ENCODE data around the gene HCN4. TPM values are rescaled to one million over a fixed set of nuclear protein-coding genes. Genes with fewer than 3 reads are reported as not detected.

HCN4 gene
- polyA plus RNA-seq, 4 donors: 0.13 to 0.45 (median 0.27) TPM

DNA sequence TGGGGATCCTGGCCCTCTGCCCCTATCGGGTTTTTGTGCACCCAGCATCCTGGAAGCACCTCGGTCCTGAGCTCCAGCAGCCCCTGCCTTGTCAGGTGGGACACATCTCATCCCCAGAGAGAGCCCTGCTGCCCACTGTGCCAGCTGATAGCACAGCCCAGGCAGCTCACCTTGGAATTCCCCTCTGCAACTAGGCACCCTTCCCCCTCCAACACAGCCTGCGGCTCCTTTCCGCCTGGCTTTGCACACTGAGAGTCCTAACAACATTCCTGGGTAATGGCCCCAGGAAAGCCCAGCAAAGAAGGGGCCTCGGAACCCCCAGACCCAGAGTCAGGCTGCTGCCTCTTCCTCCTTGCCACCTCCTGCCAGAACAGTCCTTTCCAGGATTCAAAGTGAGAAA is 5.9 kb downstream of the HCN4 start:
- H3K27me3 ChIP-seq (ENCODE audit: control insufficient read depth in 3 of 3, insufficient read depth in 3 of 3, low read length in 3 of 3): peaks cover 4 to 37% (median 22%) of the 10 kb centered on the region in 3 donors
- no peaks in the 10 kb centered on the region for H3K9me3 ChIP-seq (ENCODE audit: control insufficient read depth in 2 of 2, insufficient read depth in 1 of 2, low read depth in 1 of 2, low read length in 1 of 2)
- WGBS, 3 donors: 71 to 84% (median 80%) methylated on average over 5 of the region's 5 CpGs
- H3K4me1 ChIP-seq (ENCODE audit: control insufficient read depth in 3 of 3, insufficient read depth in 2 of 3, low read depth in 1 of 3, low read length in 2 of 3): peaks cover 0 to 17% (median 3%) of the 10 kb centered on the region in 3 donors
- no peak overlapping the region for H3K27ac ChIP-seq (ENCODE audit: low read depth in 1 of 3, low read length in 2 of 3)
- FAIRE-seq: no peak
- DNase-seq: no peak
- no peak overlapping the region for H3K4me3 ChIP-seq (ENCODE audit: low read depth in 1 of 3, low read length in 3 of 3)
- no peaks in the 10 kb centered on the region for H3K36me3 ChIP-seq (ENCODE audit: control insufficient read depth in 3 of 3, insufficient read depth in 2 of 3, low read depth in 1 of 3, low read length in 3 of 3)

GRCh38 chr15:73361337-73361736 is 7.4 kb downstream of the HCN4 start:
- H3K27me3 ChIP-seq (ENCODE audit: control insufficient read depth in 3 of 3, insufficient read depth in 3 of 3, low read length in 3 of 3): peaks cover 0 to 25% (median 13%) of the 10 kb centered on the region in 3 donors
- 69 to 91% (median 70%) methylated on average over 7 of the region's 7 CpGs for WGBS, 3 donors
- FAIRE-seq: no peak

GRCh38 chr15:73359651-73360050 is 9.1 kb downstream of the HCN4 start:
- Histone ChIP-seq H3K27me3 (ENCODE audit: control insufficient read depth in 3 of 3, insufficient read depth in 3 of 3, low read length in 3 of 3) (peaks cover 0 to 9% (median 1%) of the 10 kb centered on the region in 3 donors), H3K4me1 (ENCODE audit: control insufficient read depth in 3 of 3, insufficient read depth in 2 of 3, low read depth in 1 of 3, low read length in 2 of 3) (peaks cover 0 to 21% (median 3%) of the 10 kb centered on the region in 3 donors), H3K27ac (ENCODE audit: low read depth in 1 of 3, low read length in 2 of 3) (no peak overlapping the region), H3K9me3 (ENCODE audit: control insufficient read depth in 2 of 2, insufficient read depth in 1 of 2, low read depth in 1 of 2, low read length in 1 of 2) (no peaks in the 10 kb centered on the region), H3K36me3 (ENCODE audit: control insufficient read depth in 3 of 3, insufficient read depth in 2 of 3, low read depth in 1 of 3, low read length in 3 of 3) (no peaks in the 10 kb centered on the region), H3K4me3 (ENCODE audit: low read depth in 1 of 3, low read length in 3 of 3) (no peak overlapping the region)
- 68 to 87% (median 79%) methylated on average over 5 of the region's 5 CpGs for WGBS, 3 donors
- no peak for DNase-seq
- no peak for FAIRE-seq

More at GRCh38 chr15:73361337-73361736, 7.4 kb downstream of the HCN4 start:
- H3K4me1 ChIP-seq (ENCODE audit: control insufficient read depth in 3 of 3, insufficient read depth in 2 of 3, low read depth in 1 of 3, low read length in 2 of 3): peaks cover 0 to 21% (median 3%) of the 10 kb centered on the region in 3 donors
- H3K9me3 ChIP-seq (ENCODE audit: control insufficient read depth in 2 of 2, insufficient read depth in 1 of 2, low read depth in 1 of 2, low read length in 1 of 2): no peaks in the 10 kb centered on the region
- no peak overlapping the region for H3K27ac ChIP-seq (ENCODE audit: low read depth in 1 of 3, low read length in 2 of 3)
- DNase-seq: no peak
- H3K36me3 ChIP-seq (ENCODE audit: control insufficient read depth in 3 of 3, insufficient read depth in 2 of 3, low read depth in 1 of 3, low read length in 3 of 3): no peaks in the 10 kb centered on the region
- H3K4me3 ChIP-seq (ENCODE audit: low read depth in 1 of 3, low read length in 3 of 3): no peak overlapping the region

DNA sequence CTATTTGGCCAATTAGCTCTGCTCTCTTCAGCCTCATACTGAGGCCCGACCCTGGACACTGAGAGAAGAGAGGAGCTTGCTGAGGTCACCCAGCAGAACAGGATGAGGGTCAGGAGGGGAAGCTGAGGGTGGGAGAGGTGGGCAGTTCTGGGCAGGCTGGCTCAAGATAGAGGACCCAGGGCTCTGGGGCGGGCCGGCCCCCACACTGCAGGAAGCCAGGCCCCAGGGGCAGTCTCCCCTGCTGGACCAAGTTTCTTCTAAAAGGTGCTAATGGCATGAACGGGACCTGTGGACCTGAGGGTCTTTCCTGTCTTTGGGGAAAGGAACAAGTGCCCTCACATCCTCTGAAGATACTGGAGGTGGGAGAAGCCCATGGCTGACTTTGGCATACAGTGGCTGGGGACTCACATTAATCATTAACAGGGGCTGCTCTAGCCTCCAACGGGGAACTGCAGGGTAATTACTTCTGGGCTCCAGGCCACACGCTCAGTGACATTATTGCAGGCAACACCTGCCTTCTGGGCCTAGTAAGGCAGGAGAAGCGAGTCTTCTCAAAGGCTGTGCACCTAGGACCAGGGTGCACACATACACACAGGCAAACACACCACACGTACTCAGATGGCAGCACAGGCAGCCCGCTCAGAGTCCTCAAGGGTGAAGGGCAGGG is 10.6 kb downstream of the HCN4 start:
- WGBS, 3 donors: 32 to 50% (median 39%) methylated on average over 9 of the region's 9 CpGs
- FAIRE-seq (no peak), DNase-seq (peak; percentile 90 to 91)
- Histone ChIP-seq H3K27me3 (ENCODE audit: control insufficient read depth in 3 of 3, insufficient read depth in 3 of 3, low read length in 3 of 3) (peaks cover 0 to 4% (median 3%) of the 10 kb centered on the region in 3 donors), H3K36me3 (ENCODE audit: control insufficient read depth in 3 of 3, insufficient read depth in 2 of 3, low read depth in 1 of 3, low read length in 3 of 3) (no peaks in the 10 kb centered on the region), H3K4me3 (ENCODE audit: low read depth in 1 of 3, low read length in 3 of 3) (no peak overlapping the region), H3K9me3 (ENCODE audit: control insufficient read depth in 2 of 2, insufficient read depth in 1 of 2, low read depth in 1 of 2, low read length in 1 of 2) (no peaks in the 10 kb centered on the region), H3K27ac (ENCODE audit: low read depth in 1 of 3, low read length in 2 of 3) (peak overlapping the region in 1 of 3 donors; percentile 64), H3K4me1 (ENCODE audit: control insufficient read depth in 3 of 3, insufficient read depth in 2 of 3, low read depth in 1 of 3, low read length in 2 of 3) (peaks cover 0 to 21% (median 3%) of the 10 kb centered on the region in 3 donors)

DNA sequence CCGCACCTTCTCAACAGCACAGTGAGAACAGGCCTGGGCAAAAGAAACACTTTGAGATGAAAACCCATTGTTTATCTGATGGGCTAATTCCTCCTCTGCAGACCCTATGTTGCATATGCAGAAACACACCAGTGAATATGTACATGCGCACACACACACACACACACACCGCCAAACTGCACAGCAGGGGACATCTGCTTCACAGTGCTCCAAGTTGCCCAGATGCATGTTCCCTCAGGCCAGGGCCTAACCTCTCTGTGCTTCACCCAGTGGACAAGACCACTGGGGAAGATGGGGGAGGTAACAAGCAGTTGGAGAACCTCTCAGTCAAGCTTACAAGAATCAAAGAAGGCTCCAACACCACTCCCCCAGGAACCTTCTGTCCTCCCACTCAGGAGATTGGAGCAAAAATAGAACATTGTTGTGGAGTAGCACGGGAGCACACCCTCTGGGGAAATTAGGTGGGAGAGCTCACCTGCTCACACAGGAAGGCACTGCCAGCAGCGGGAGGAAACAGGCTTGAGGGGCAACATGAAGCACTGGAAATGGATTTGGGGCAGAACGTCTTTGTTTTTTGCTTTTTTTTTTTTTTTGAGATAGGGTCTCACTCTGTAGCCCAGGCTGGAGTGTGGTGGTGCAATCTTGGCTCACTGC is 13.0 kb downstream of the HCN4 start:
- no peak for DNase-seq
- Histone ChIP-seq H3K9me3 (ENCODE audit: control insufficient read depth in 2 of 2, insufficient read depth in 1 of 2, low read depth in 1 of 2, low read length in 1 of 2) (no peaks in the 10 kb centered on the region), H3K27ac (ENCODE audit: low read depth in 1 of 3, low read length in 2 of 3) (no peak overlapping the region), H3K4me3 (ENCODE audit: low read depth in 1 of 3, low read length in 3 of 3) (no peak overlapping the region), H3K4me1 (ENCODE audit: control insufficient read depth in 3 of 3, insufficient read depth in 2 of 3, low read depth in 1 of 3, low read length in 2 of 3) (peaks cover 0 to 21% (median 3%) of the 10 kb centered on the region in 3 donors), H3K27me3 (ENCODE audit: control insufficient read depth in 3 of 3, insufficient read depth in 3 of 3, low read length in 3 of 3) (peaks cover 0 to 8% (median 3%) of the 10 kb centered on the region in 3 donors), H3K36me3 (ENCODE audit: control insufficient read depth in 3 of 3, insufficient read depth in 2 of 3, low read depth in 1 of 3, low read length in 3 of 3) (no peaks in the 10 kb centered on the region)
- WGBS, 3 donors: 82 to 88% (median 84%) methylated on average over 6 of the region's 6 CpGs
- FAIRE-seq: no peak

GRCh38 chr15:73354241-73354640 is 14.5 kb downstream of the HCN4 start:
- WGBS, 3 donors: 43 to 72% (median 58%) methylated on average over 4 of the region's 4 CpGs
- FAIRE-seq: no peak

DNA sequence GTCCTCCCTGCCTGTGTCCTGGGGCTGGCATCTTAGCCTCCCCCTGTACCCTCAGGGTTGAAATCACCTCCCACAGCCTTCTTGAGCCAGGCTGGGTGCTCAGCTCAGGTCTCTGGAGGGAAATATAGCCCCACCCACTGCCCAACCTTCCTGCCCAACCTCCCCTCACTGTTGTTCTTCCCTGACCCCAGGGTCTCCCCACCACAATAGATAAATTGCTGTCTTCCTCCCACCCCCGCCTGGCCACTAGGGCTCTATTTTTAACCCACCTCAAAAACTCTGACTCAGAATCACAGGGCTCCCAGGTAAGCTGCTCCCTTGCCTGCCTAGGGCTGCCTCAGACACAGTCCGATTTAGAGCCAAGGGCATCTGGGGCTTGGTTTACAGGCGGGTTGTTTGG is 15.0 kb downstream of the HCN4 start:
- Histone ChIP-seq H3K36me3 (ENCODE audit: control insufficient read depth in 3 of 3, insufficient read depth in 2 of 3, low read depth in 1 of 3, low read length in 3 of 3) (no peaks in the 10 kb centered on the region), H3K9me3 (ENCODE audit: control insufficient read depth in 2 of 2, insufficient read depth in 1 of 2, low read depth in 1 of 2, low read length in 1 of 2) (no peaks in the 10 kb centered on the region), H3K27ac (ENCODE audit: low read depth in 1 of 3, low read length in 2 of 3) (no peak overlapping the region), H3K4me1 (ENCODE audit: control insufficient read depth in 3 of 3, insufficient read depth in 2 of 3, low read depth in 1 of 3, low read length in 2 of 3) (peaks cover 0 to 11% (median 2%) of the 10 kb centered on the region in 3 donors), H3K4me3 (ENCODE audit: low read depth in 1 of 3, low read length in 3 of 3) (no peak overlapping the region), H3K27me3 (ENCODE audit: control insufficient read depth in 3 of 3, insufficient read depth in 3 of 3, low read length in 3 of 3) (peaks cover 0 to 13% (median 3%) of the 10 kb centered on the region in 3 donors)
- DNase-seq (no peak), FAIRE-seq (no peak)
- WGBS, 3 donors: 55 to 69% (median 64%) methylated on average over 3 of the region's 3 CpGs

More at GRCh38 chr15:73354241-73354640, 14.5 kb downstream of the HCN4 start:
- Histone ChIP-seq H3K27ac (ENCODE audit: low read depth in 1 of 3, low read length in 2 of 3) (no peak overlapping the region), H3K36me3 (ENCODE audit: control insufficient read depth in 3 of 3, insufficient read depth in 2 of 3, low read depth in 1 of 3, low read length in 3 of 3) (no peaks in the 10 kb centered on the region), H3K27me3 (ENCODE audit: control insufficient read depth in 3 of 3, insufficient read depth in 3 of 3, low read length in 3 of 3) (peaks cover 0 to 13% (median 3%) of the 10 kb centered on the region in 3 donors), H3K9me3 (ENCODE audit: control insufficient read depth in 2 of 2, insufficient read depth in 1 of 2, low read depth in 1 of 2, low read length in 1 of 2) (no peaks in the 10 kb centered on the region), H3K4me1 (ENCODE audit: control insufficient read depth in 3 of 3, insufficient read depth in 2 of 3, low read depth in 1 of 3, low read length in 2 of 3) (peaks cover 0 to 16% (median 3%) of the 10 kb centered on the region in 3 donors), H3K4me3 (ENCODE audit: low read depth in 1 of 3, low read length in 3 of 3) (no peak overlapping the region)
- peak in 1 of 2 donors; percentile 52 for DNase-seq

DNA sequence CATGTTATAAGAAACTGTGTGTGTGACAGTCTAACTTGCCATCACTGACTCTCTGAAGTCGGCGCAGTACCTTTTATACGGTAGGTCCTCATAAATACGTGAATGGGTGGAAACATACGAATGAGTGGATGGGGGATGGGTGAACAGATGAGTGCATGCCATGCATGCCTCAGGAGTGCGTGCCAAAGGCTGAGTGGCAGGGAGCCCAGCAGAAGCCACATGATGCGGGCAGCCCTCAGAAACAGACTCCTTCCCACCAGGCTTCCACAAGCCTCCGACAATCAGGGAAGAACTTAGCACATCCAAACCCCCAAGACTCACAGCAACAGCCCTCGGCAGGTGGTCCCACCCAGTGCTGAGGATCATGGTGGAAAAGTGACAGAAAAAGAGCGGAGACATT is 16.7 kb downstream of the HCN4 start:
- no peak for FAIRE-seq
- H3K36me3 ChIP-seq (ENCODE audit: control insufficient read depth in 3 of 3, insufficient read depth in 2 of 3, low read depth in 1 of 3, low read length in 3 of 3): no peaks in the 10 kb centered on the region
- 81 to 83% (median 81%) methylated on average over 10 of the region's 10 CpGs for WGBS, 3 donors

More for the DNA sequence above, 16.7 kb downstream of the HCN4 start:
- Histone ChIP-seq H3K27ac (ENCODE audit: low read depth in 1 of 3, low read length in 2 of 3) (no peak overlapping the region), H3K27me3 (ENCODE audit: control insufficient read depth in 3 of 3, insufficient read depth in 3 of 3, low read length in 3 of 3) (peaks cover 0 to 13% (median 3%) of the 10 kb centered on the region in 3 donors), H3K4me1 (ENCODE audit: control insufficient read depth in 3 of 3, insufficient read depth in 2 of 3, low read depth in 1 of 3, low read length in 2 of 3) (no peaks in the 10 kb centered on the region), H3K9me3 (ENCODE audit: control insufficient read depth in 2 of 2, insufficient read depth in 1 of 2, low read depth in 1 of 2, low read length in 1 of 2) (no peaks in the 10 kb centered on the region), H3K4me3 (ENCODE audit: low read depth in 1 of 3, low read length in 3 of 3) (no peak overlapping the region)
- no peak for DNase-seq
